Smooth muscle cell (in vitro differentiated cells): ENCODE results near the gene FERMT3. TPM values are rescaled to one million over a fixed set of nuclear protein-coding genes. Genes with fewer than 3 reads are reported as not detected.

Experiments used
- DNase-seq: peaks from one replicate; lab custom pipeline; 2025; ENCODE audit not compliant: unreplicated experiment; lab: John Stamatoyannopoulos, UW
- H2AFZ ChIP-seq: fragments of 200-600 bp; sonication (generic); 2 replicates; pipeline ENCODE4 v1.6.0; 2016; ENCODE audit warnings: antibody characterized with exemption, low read depth, mild to moderate bottlenecking
- H3F3A ChIP-seq: fragments of 200-600 bp; sonication (generic); 2 replicates; pipeline ENCODE4 v1.6.0; 2017; ENCODE audit warnings: antibody characterized with exemption, low read depth
- H3K27ac ChIP-seq: fragments of 200-600 bp; sonication (generic); 2 replicates; pipeline ENCODE4 v1.5.1; 2016; ENCODE audit warnings: low read depth, mild to moderate bottlenecking
- H3K27me3 ChIP-seq: fragments of 200-600 bp; sonication (generic); 2 replicates; pipeline ENCODE4 v1.6.1; 2016; ENCODE audit warnings: low read depth, mild to moderate bottlenecking
- H3K36me3 ChIP-seq: fragments of 200-600 bp; sonication (generic); 2 replicates; pipeline ENCODE4 v1.5.1; 2016; ENCODE audit warnings: low read depth
- H3K4me1 ChIP-seq: fragments of 200-600 bp; sonication (generic); 2 replicates; pipeline ENCODE4 v1.5.1; 2016; ENCODE audit warnings: low read depth
- H3K4me2 ChIP-seq: fragments of 200-600 bp; sonication (generic); 2 replicates; pipeline ENCODE4 v1.6.0; 2016; ENCODE audit warnings: mild to moderate bottlenecking
- H3K4me3 ChIP-seq: fragments of 200-600 bp; sonication (generic); 2 replicates; pipeline ENCODE4 v1.5.1; 2016; ENCODE audit warnings: mild to moderate bottlenecking
- H3K79me2 ChIP-seq: fragments of 200-600 bp; sonication (generic); 2 replicates; pipeline ENCODE4 v1.6.0; 2016; ENCODE audit warnings: low read depth, mild to moderate bottlenecking
- H3K9ac ChIP-seq: fragments of 200-600 bp; sonication (generic); 2 replicates; pipeline ENCODE4 v1.6.0; 2016; ENCODE audit warnings: low read depth
- H3K9me3 ChIP-seq: fragments of 200-600 bp; sonication (generic); replicated peaks from 2 replicates; pipeline ENCODE4 v1.5.1; 2016; ENCODE audit warnings: low read depth
- H4K20me1 ChIP-seq: fragments of 200-600 bp; sonication (generic); 2 replicates; pipeline ENCODE4 v1.6.0; 2016; ENCODE audit warnings: low read depth
- WGBS: methylation state at CpG from one replicate; pipeline ENCODE4 v1.1.7; 2016; ENCODE audit warnings: low lambda C conversion rate; 5-methylcytosine and 5-hydroxymethylcytosine counted together
- polyA plus RNA-seq: library from polyadenylated mRNA; unstranded; fragments of >200 nt; fragmentation: Nextera tagmentation; extraction: Ambion mirVana; gene quantifications from 2 replicates; pipeline ENCODE4 v1.2.1, GENCODE V29; 2016
- total RNA-seq: library from RNA; depleted of rRNA; stranded (reverse); fragments of >200 nt; gene quantifications from 2 replicates; pipeline ENCODE4 v1.2.3, GENCODE V29; 2014
- TF ChIP-seq, protein P1 (sequence below): fragments of 200-600 bp; sonication (generic); IDR thresholded peaks from 2 replicates; pipeline ENCODE4 v1.5.1; 2017; ENCODE audit warnings: borderline replicate concordance, mild to moderate bottlenecking, antibody characterized with exemption; ENCODE audit not compliant: insufficient read depth, poor library complexity, severe bottlenecking

FERMT3 gene
- total and polyA plus RNA-seq, 2 experiments from 2014 or later: 1.2 to 3.7 TPM

DNA sequence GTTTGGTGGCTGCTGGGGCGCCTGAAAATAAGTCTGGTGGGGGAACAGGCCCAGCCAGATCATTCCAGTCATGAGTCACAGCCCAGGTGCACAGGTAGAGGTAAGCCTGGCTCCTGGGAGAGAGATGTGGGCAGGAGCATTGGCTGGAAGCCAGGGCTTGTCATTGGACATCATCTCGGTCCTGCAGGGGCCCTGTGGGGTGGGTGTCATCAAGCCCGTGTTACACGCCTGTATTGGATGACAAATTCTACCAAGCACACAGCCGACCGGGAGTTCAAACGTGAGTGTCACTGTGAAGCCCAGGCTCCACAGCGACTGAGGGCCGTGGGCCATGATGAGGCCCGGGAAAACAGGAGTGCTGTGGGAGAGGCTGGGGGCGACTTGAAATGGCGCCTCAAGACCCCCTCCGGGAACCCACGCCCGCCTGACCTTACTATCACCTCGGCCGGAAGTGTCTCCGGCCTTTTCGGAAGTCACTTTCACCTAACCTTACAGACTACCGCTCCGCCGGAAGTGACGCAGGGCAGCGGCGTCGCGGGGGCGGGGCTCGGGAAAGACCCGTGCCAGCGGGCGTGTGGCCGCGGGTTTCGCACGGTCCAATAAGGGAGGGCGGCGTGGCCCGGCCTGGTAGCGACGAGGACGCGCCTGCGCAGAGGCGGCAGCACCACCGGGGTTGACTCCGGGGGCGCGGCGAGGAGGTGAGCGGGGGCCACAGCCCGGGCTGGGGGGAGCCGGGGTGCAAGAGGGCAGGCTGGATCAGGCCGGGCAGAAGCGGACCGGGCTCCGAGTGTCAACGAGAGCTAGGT is 34.1 kb downstream of the FERMT3 start, which contains the start of gene FKBP2:
FKBP2 (plus strand) TSS at position 661 of the 806 bp plus-strand sequence. CDS start 1,293 bp downstream, outside the sequence.
- Histone ChIP-seq H3K4me2 (peak within 1 kb of the TSS; percentile 96), H4K20me1 (peaks cover 31% of the 10 kb centered on the region), H3K79me2 (peaks cover 11% of the 10 kb centered on the region), H3K36me3 (no peaks in the 10 kb centered on the region), H3K4me3 (peak within 1 kb of the TSS; percentile 89), H2AFZ (no peak within 1 kb of the TSS), H3K27ac (peak within 1 kb of the TSS; percentile 93), H3F3A (peaks cover 17% of the 10 kb centered on the region), H3K9ac (peak within 1 kb of the TSS; percentile 90), H3K9me3 (no peaks in the 10 kb centered on the region), H3K27me3 (no peaks in the 10 kb centered on the region), H3K4me1 (peaks cover 13% of the 10 kb centered on the region)
- WGBS: 3% methylated on average over 27 of the region's 58 CpGs
- DNase-seq: peak; percentile 99
- TF ChIP-seq, protein P1, sequence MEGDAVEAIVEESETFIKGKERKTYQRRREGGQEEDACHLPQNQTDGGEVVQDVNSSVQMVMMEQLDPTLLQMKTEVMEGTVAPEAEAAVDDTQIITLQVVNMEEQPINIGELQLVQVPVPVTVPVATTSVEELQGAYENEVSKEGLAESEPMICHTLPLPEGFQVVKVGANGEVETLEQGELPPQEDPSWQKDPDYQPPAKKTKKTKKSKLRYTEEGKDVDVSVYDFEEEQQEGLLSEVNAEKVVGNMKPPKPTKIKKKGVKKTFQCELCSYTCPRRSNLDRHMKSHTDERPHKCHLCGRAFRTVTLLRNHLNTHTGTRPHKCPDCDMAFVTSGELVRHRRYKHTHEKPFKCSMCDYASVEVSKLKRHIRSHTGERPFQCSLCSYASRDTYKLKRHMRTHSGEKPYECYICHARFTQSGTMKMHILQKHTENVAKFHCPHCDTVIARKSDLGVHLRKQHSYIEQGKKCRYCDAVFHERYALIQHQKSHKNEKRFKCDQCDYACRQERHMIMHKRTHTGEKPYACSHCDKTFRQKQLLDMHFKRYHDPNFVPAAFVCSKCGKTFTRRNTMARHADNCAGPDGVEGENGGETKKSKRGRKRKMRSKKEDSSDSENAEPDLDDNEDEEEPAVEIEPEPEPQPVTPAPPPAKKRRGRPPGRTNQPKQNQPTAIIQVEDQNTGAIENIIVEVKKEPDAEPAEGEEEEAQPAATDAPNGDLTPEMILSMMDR: no peak

DNA sequence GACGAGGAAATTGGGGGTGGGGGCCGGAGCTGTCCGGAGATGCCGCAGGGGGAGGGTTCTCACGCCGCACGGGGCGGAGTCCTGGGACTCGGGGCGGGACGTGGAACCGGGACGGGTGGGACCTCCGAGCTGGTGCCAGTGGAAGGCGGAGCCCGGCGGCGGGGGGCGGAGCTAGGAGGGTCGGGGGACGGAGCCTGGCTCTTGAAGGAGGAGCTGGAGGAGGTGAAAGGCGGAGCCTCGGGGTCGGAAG is 34.6 kb downstream of the FERMT3 start:
- Histone ChIP-seq H3K27me3 (no peaks in the 10 kb centered on the region), H3K27ac (peak overlapping the region; percentile 93), H3K4me3 (peak overlapping the region; percentile 89), H3K4me2 (peak overlapping the region; percentile 83), H4K20me1 (peaks cover 30% of the 10 kb centered on the region), H3K79me2 (peaks cover 17% of the 10 kb centered on the region), H3K4me1 (peaks cover 13% of the 10 kb centered on the region), H3K9ac (peak overlapping the region; percentile 90), H3K9me3 (no peaks in the 10 kb centered on the region), H3K36me3 (no peaks in the 10 kb centered on the region), H3F3A (peaks cover 21% of the 10 kb centered on the region), H2AFZ (no peak overlapping the region)
- DNase-seq: peak; percentile 99
- 0% methylated on average over 4 of the region's 24 CpGs for WGBS
- TF ChIP-seq, protein P1: no peak

DNA sequence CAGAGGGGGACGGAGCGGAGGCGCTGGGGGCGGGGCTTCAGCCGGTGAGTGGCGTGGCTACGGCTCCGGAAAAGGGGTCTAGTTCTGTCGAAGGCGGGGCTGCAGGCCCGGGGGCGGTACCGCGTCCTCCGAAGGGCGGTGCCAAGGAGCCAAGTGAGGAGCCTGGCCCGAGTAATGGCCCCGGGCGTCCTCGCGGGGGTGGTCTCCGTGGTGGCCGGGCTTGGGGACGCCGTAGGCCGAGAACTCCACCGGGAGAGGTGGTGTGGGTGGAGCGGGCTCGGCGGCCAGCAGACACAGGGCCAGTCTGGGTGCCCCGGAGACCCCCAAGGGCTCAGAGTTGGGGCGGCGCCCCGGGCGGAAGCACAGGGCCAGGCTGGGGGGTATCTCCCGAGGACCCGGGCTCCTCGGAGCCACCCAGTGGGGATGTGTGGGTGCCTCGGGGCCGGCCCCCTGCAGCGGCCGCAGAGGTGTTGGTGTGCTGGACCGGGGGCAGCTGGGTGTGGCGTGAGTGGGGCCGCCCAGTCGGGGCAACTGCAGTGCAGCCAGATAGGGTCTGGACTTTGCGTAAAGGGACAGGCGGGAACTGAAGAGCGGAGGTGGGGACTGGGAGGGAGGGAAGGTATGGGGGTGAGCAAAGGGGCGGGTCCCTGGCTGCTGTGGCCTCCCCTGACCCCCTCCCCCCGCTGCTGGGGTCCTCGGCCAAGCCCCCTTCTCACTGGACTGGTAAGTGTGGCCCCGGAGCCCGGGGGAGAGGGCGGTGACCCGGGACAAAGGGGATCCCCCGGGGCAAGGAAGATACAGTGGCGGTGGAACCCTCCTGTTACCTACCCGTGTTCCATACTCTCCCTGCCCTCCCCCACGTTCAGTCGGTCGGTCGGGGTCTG is 35.2 kb downstream of the FERMT3 start:
- peak overlapping the region; percentile 78 for H3K9ac ChIP-seq
- TF ChIP-seq, protein P1: no peak
- H3F3A ChIP-seq: peaks cover 21% of the 10 kb centered on the region
- peaks cover 30% of the 10 kb centered on the region for H4K20me1 ChIP-seq
- H3K4me2 ChIP-seq: peak overlapping the region; percentile 96
- H3K4me1 ChIP-seq: peaks cover 13% of the 10 kb centered on the region
- no peaks in the 10 kb centered on the region for H3K36me3 ChIP-seq
- under 1% methylated on average over 48 of the region's 63 CpGs for WGBS
- no peaks in the 10 kb centered on the region for H3K9me3 ChIP-seq
- no peak for DNase-seq
- H3K4me3 ChIP-seq: peak overlapping the region; percentile 89
- H3K79me2 ChIP-seq: peaks cover 19% of the 10 kb centered on the region
- no peaks in the 10 kb centered on the region for H3K27me3 ChIP-seq
- no peak overlapping the region for H2AFZ ChIP-seq
- H3K27ac ChIP-seq: peak overlapping the region; percentile 69
